Breast epithelium (tissue), 4 donors: ENCODE results near the gene LLGL1. TPM values are rescaled to one million over a fixed set of nuclear protein-coding genes. Genes with fewer than 3 reads are reported as not detected.

Source experiments
- DNase-seq, 2 donors: peaks; one replicate each; pipeline ENCODE4 v3.0.0-alpha.2; 2019; ENCODE audit warnings: low spot score in 2 of 2
- H3K27ac ChIP-seq, 2 donors: fragments of 200-600 bp; sonication (generic) in 1 of 2; one replicate each; pipeline ENCODE4 v1.5.1; 2016 to 2019; ENCODE audit warnings: mild to moderate bottlenecking in 1 of 2
- H3K27me3 ChIP-seq, 2 donors: fragments of 200-600 bp; sonication (generic) in 1 of 2; one replicate each; pipeline versions ENCODE4 v1.5.1 to v1.6.0; 2017 to 2019; ENCODE audit warnings: control low read depth in 1 of 2, mild to moderate bottlenecking in 1 of 2
- H3K36me3 ChIP-seq: fragments of 200-600 bp; one replicate; pipeline ENCODE4 v1.5.1; 2019
- H3K4me1 ChIP-seq, 2 donors: fragments of 200-600 bp; sonication (generic); one replicate each; pipeline ENCODE4 v1.5.1; 2016 to 2019; ENCODE audit warnings: control low read depth in 1 of 2
- H3K4me3 ChIP-seq, 3 donors: fragments of 200-600 bp; sonication (generic); 1 replicate in 2 of 3; 2 replicates in 1 of 3; pipeline ENCODE4 v1.5.1; 2016 to 2019; ENCODE audit warnings: mild to moderate bottlenecking in 3 of 3, moderate library complexity in 2 of 3
- H3K9me3 ChIP-seq, 2 donors: fragments of 200-600 bp; sonication (generic) in 1 of 2; one replicate each; pipeline ENCODE4 v1.5.1; 2016 to 2019; ENCODE audit warnings: control low read depth in 1 of 2
- CTCF ChIP-seq, 3 donors: fragments of 450-650 bp; IDR thresholded peaks; one replicate each; pipeline ENCODE4 v1.5.1; 2016 to 2017; ENCODE audit warnings: antibody characterized with exemption in 3 of 3, mild to moderate bottlenecking in 3 of 3, moderate library complexity in 3 of 3
- POLR2A ChIP-seq: fragments of 450-650 bp; IDR thresholded peaks from one replicate; pipeline ENCODE4 v1.6.1; 2016; ENCODE audit warnings: antibody characterized with exemption, mild to moderate bottlenecking, moderate library complexity
- POLR2AphosphoS5 ChIP-seq, 3 donors: sonication (generic); formaldehyde crosslinking; IDR thresholded peaks; one replicate each; pipeline ENCODE4 v1.6.1; 2017; ENCODE audit warnings: antibody characterized with exemption in 3 of 3
- intact Hi-C: fragments of 100-400 bp; cut with DNase I; formaldehyde crosslinking; loops from one replicate; pipeline ENCODE4 v1.15.1; 2023; ENCODE audit warnings: low total_unique reads
- total RNA-seq, 3 donors: library from RNA; depleted of rRNA; stranded (reverse); fragments of >200 nt; gene quantifications; one replicate each; pipeline ENCODE4 v1.1.0, GENCODE V29; 2016

The LLGL1 gene
- total RNA-seq, 3 donors from 2014 or later, result 16.0 to 21.6 (median 18.4) TPM

- no peak for DNase-seq
- Histone ChIP-seq H3K9me3 (no peaks in the 10 kb centered on the region), H3K36me3 (no peaks in the 10 kb centered on the region), H3K4me3 (no peak overlapping the region), H3K27ac (no peak overlapping the region), H3K4me1 (no peaks in the 10 kb centered on the region), H3K27me3 (no peaks in the 10 kb centered on the region)
- no peak for TF ChIP-seq CTCF (IDR thresholded peaks at IDR 0.05)
- no peak for TF ChIP-seq POLR2AphosphoS5 (IDR thresholded peaks at IDR 0.05)
- TF ChIP-seq POLR2A, result no peak
- intact Hi-C loops, result no loop called here
Measured at GRCh38 chr17:18270046-18270931, 44.9 kb downstream of the LLGL1 start.

- Histone ChIP-seq H3K27me3 (no peaks in the 10 kb centered on the region), H3K4me3 (no peak overlapping the region), H3K4me1 (no peaks in the 10 kb centered on the region), H3K9me3 (no peaks in the 10 kb centered on the region), H3K36me3 (peaks cover 12% of the 10 kb centered on the region), H3K27ac (no peak overlapping the region)
- no peak for DNase-seq
- intact Hi-C loops, result no loop called here
- no peak for TF ChIP-seq CTCF (IDR thresholded peaks at IDR 0.05)
- no peak for TF ChIP-seq POLR2A
- TF ChIP-seq POLR2AphosphoS5 (IDR thresholded peaks at IDR 0.05), result no peak
Measured at GRCh38 chr17:18277076-18277475, 51.6 kb downstream of the LLGL1 start.

GRCh38 chr17:18278867-18279266, 53.4 kb downstream of the LLGL1 start:
- Histone ChIP-seq H3K4me3 (no peak overlapping the region), H3K4me1 (no peaks in the 10 kb centered on the region), H3K27ac (no peak overlapping the region), H3K9me3 (no peaks in the 10 kb centered on the region), H3K36me3 (peaks cover 12% of the 10 kb centered on the region), H3K27me3 (no peaks in the 10 kb centered on the region)
- TF ChIP-seq CTCF (IDR thresholded peaks at IDR 0.05), result no peak
- no peak for TF ChIP-seq POLR2AphosphoS5 (IDR thresholded peaks at IDR 0.05)
- no peak for TF ChIP-seq POLR2A
- intact Hi-C loops, result no loop called here
- DNase-seq, result no peak

GRCh38 chr17:18280249-18280648, 54.8 kb downstream of the LLGL1 start:
- no peaks in the 10 kb centered on the region for H3K4me1 ChIP-seq
- H3K27ac ChIP-seq, result no peak overlapping the region
- H3K4me3 ChIP-seq, result no peak overlapping the region
- H3K9me3 ChIP-seq, result no peaks in the 10 kb centered on the region
- TF ChIP-seq POLR2A (no peak), POLR2AphosphoS5 (IDR thresholded peaks at IDR 0.05) (no peak), CTCF (IDR thresholded peaks at IDR 0.05) (no peak)
- H3K36me3 ChIP-seq, result peaks cover 12% of the 10 kb centered on the region
- intact Hi-C loops, result no loop called here
- no peaks in the 10 kb centered on the region for H3K27me3 ChIP-seq
- no peak for DNase-seq

GRCh38 chr17:18280766-18281371, 55.4 kb downstream of the LLGL1 start:
- DNase-seq, result no peak
- Histone ChIP-seq H3K36me3 (peaks cover 12% of the 10 kb centered on the region), H3K27ac (no peak overlapping the region), H3K4me1 (no peaks in the 10 kb centered on the region), H3K9me3 (no peaks in the 10 kb centered on the region), H3K4me3 (no peak overlapping the region), H3K27me3 (no peaks in the 10 kb centered on the region)
- intact Hi-C loops, result no loop called here
- TF ChIP-seq CTCF (IDR thresholded peaks at IDR 0.05) (no peak), POLR2AphosphoS5 (IDR thresholded peaks at IDR 0.05) (no peak), POLR2A (no peak)
